Measurements from ENCODE around the gene TMEM82.

DNA sequence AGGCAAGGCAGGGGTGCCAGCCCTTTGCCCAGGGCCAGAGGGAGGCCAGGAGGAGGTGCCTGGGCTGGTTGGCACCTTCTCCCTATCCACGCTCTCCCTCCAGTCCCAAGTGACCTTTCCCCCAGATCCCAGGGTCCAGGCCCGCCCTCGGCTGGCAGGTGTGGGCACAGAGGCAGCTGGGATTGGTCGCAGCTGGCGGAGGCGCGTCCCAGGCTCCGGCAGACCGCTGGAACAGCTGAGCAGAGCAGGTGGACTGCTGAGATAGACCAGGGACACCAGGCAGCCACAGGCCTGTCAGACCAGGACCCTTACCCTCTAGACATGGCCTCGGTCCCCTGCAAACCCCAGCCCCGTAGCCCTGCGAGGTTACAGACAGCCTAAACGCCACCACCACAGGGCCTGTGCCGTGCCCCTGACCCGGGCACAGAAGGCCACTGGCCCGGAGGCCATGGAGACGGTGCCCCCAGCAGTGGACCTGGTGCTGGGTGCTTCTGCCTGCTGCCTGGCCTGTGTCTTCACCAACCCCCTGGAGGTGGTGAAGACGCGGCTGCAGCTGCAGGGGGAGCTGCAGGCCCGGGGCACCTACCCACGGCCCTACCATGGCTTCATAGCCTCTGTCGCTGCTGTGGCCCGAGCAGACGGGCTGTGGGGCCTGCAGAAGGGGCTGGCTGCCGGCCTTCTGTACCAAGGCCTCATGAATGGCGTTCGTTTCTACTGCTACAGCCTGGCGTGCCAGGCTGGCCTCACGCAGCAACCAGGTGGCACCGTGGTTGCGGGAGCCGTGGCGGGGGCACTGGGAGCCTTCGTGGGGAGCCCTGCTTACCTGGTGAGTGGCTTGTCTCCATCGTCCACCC, 6.0 kb upstream of the TMEM82 start, which contains the start of gene SLC25A34:
- TF ChIP-seq POLR2A (IDR thresholded peaks at IDR 0.05), result no peak
- TF ChIP-seq CTCF (IDR thresholded peaks at IDR 0.05 in 8 of 11, conservative IDR thresholded peaks at IDR 0.05 in 3 of 11), result no peak
- peak in 2 of 3 donors; percentile 28 to 64 for TF ChIP-seq POLR2AphosphoS5 (IDR thresholded peaks at IDR 0.05)

All from spleen (tissue), 7 donors.